ENCODE data around the gene PRPF40A. TPM values are rescaled to one million over a fixed set of nuclear protein-coding genes. Genes with fewer than 3 reads are reported as not detected.
A peak's percentile ranks its signal among the peaks of the same experiment; 100 is the strongest.

PRPF40A gene
- total and polyA plus RNA-seq, 2 of the 8 experiments (the other 6 are each of a cell fraction or from before 2014, with no cell fraction given), result 85.5 to 176 TPM

DNA sequence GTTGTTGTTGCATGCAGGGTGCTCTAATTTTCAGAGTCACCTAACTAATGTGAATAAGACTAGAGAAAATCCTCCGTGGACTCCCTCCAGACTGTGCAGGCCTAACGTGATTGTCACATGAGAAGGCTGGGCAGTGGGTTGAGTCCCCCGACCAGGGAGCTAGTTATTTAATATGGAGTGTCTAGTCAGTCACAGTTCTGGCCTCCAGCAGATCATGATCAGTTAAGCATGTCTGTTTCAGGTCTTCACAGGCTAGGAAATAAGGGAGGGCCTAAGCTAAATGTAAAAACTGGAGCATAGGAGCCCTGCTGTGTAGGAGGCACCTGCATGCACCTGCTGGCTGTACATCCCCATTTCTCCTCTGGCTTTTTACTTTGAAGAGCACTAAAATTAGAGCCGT, 86.8 kb downstream of the PRPF40A start:
- no peak overlapping the region for H3K27ac ChIP-seq (ENCODE audit: low read depth, low read length)
- no peak overlapping the region for H2AK5ac ChIP-seq (ENCODE audit: low read depth, low read length)
- no peaks in the 10 kb centered on the region for H3K9me3 ChIP-seq (ENCODE audit: insufficient read depth in 2 of 2, low read depth in 1 of 2, low read length in 1 of 2)
- no peak overlapping the region for H3K4ac ChIP-seq (replicated peaks; ENCODE audit: insufficient read length, low read depth, low read length)
- H3K4me1 ChIP-seq (replicated peaks in 1 of 4; ENCODE audit: control insufficient read depth in 3 of 4, insufficient read depth in 4 of 4, low read length in 3 of 4), result no peaks in the 10 kb centered on the region
- H4K8ac ChIP-seq (ENCODE audit: extremely low read depth, insufficient read depth, low read length), result no peak overlapping the region
- no peaks in the 10 kb centered on the region for H4K20me1 ChIP-seq (replicated peaks in 1 of 2; ENCODE audit: control insufficient read depth in 1 of 2, insufficient read depth in 2 of 2, low read length in 2 of 2)
- H3K56ac ChIP-seq (replicated peaks; ENCODE audit: insufficient read length, low read depth, low read length), result no peak overlapping the region
- H2BK5ac ChIP-seq (ENCODE audit: low read depth, low read length), result no peak overlapping the region
- no peak overlapping the region for H4K5ac ChIP-seq (ENCODE audit: insufficient read length, low read depth, low read length)
- no peaks in the 10 kb centered on the region for H3K79me1 ChIP-seq (ENCODE audit: low read depth, low read length)
- no peak overlapping the region for H3K23ac ChIP-seq (ENCODE audit: insufficient read length)
- peak overlapping the region in 1 of 4 experiments; percentile 13; a peak in 1 of 7 replicates for H3K9ac ChIP-seq (replicated peaks in 1 of 4; ENCODE audit: extremely low read depth in 1 of 4, low read depth in 3 of 4, low read length in 3 of 4)
- H2BK12ac ChIP-seq (ENCODE audit: low read depth, low read length), result no peak overlapping the region
- CTCF ChIA-PET (ENCODE audit: partially characterized antibody), result interaction anchor here (0.5 to 1.9 kb wide), 5 partner anchors 12 to 667 kb away, joined by 3 to 6 read pairs (median 3); no protein-coding TSS in a partner anchor
- POLR2A ChIA-PET (ENCODE audit: partially characterized antibody), result no interaction called here
- no peak overlapping the region for H4K91ac ChIP-seq (replicated peaks; ENCODE audit: insufficient read length, low read length)
- H3K14ac ChIP-seq (ENCODE audit: insufficient read length), result no peak overlapping the region
- H2BK20ac ChIP-seq (ENCODE audit: low read length), result no peak overlapping the region
- H2BK120ac ChIP-seq (replicated peaks; ENCODE audit: low read depth, low read length), result no peak overlapping the region
- H3K79me2 ChIP-seq (ENCODE audit: control insufficient read depth in 1 of 2, insufficient read depth in 2 of 2, low read length in 2 of 2), result no peaks in the 10 kb centered on the region
- WGBS, 2 experiments (ENCODE audit: extremely low coverage in 1 of 2, insufficient coverage in 1 of 2, insufficient read length in 1 of 2, insufficient replicate concordance in 2 of 2, low coverage in 1 of 2, low lambda C conversion rate in 2 of 2, missing lambda C conversion rate in 1 of 2), result 96% methylated on average over 4 of the region's 4 CpGs; no CpG with 5 or more reads in 1 of the 2 experiments
- H3K27me3 ChIP-seq (replicated peaks in 1 of 4; ENCODE audit: control insufficient read depth in 3 of 4, extremely low read depth in 1 of 4, insufficient read depth in 3 of 4, low read length in 3 of 4), result peaks cover 0 to 1% (median 0%) of the 10 kb centered on the region in 4 experiments; a peak in 1 of 7 replicates
- H2BK15ac ChIP-seq (ENCODE audit: low read length), result no peak overlapping the region
- FAIRE-seq (no peak), DNase-seq (ENCODE audit: low read depth in 1 of 2, low spot score in 2 of 2) (no peak)
- no peak overlapping the region for H3K18ac ChIP-seq (ENCODE audit: extremely low read depth, low read length)
- H2AFZ ChIP-seq (ENCODE audit: low read length), result no peak overlapping the region
- no peak overlapping the region for H3K4me2 ChIP-seq (ENCODE audit: insufficient read depth in 1 of 2, low read depth in 2 of 2, low read length in 2 of 2)
- H3K36me3 ChIP-seq (ENCODE audit: control insufficient read depth in 2 of 4, insufficient read depth in 4 of 4, low read length in 3 of 4), result peaks cover 6 to 26% (median 22%) of the 10 kb centered on the region in 4 experiments; a peak in 7 of 8 replicates
- H3K23me2 ChIP-seq (ENCODE audit: low read depth, low read length), result no peaks in the 10 kb centered on the region
- no peak overlapping the region for H3K4me3 ChIP-seq (ENCODE audit: extremely low read depth in 1 of 4, insufficient read depth in 2 of 4, low read depth in 3 of 4, low read length in 4 of 4)
- TF ChIP-seq, protein P1, sequence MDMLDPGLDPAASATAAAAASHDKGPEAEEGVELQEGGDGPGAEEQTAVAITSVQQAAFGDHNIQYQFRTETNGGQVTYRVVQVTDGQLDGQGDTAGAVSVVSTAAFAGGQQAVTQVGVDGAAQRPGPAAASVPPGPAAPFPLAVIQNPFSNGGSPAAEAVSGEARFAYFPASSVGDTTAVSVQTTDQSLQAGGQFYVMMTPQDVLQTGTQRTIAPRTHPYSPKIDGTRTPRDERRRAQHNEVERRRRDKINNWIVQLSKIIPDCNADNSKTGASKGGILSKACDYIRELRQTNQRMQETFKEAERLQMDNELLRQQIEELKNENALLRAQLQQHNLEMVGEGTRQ (IDR thresholded peaks at IDR 0.05; ENCODE audit: low read length), result no peak
- TF ChIP-seq YY1 (IDR thresholded peaks at IDR 0.05; ENCODE audit: low read depth, low read length) (no peak), CHD2 (IDR thresholded peaks at IDR 0.05; ENCODE audit: low read length) (no peak), FOSL1 (IDR thresholded peaks at IDR 0.05; ENCODE audit: insufficient read depth, low read depth, low read length) (no peak), CBX8 (IDR thresholded peaks at IDR 0.05; ENCODE audit: borderline replicate concordance, low read depth, low read length) (no peak), SRF (IDR thresholded peaks at IDR 0.05; ENCODE audit: low read depth, low read length) (no peak), HDAC2 (IDR thresholded peaks at IDR 0.05; ENCODE audit: borderline replicate concordance in 1 of 2, low read depth in 2 of 2, low read length in 2 of 2) (no peak), SIN3A (conservative IDR thresholded peaks at IDR 0.05 in 1 of 2, IDR thresholded peaks at IDR 0.05 in 1 of 2; ENCODE audit: low read depth in 1 of 2, low read length in 2 of 2) (no peak), RAD21 (IDR thresholded peaks at IDR 0.05 in 1 of 2, conservative IDR thresholded peaks at IDR 0.05 in 1 of 2; ENCODE audit: low read depth in 2 of 2, low read length in 2 of 2) (no peak), BCL11A (IDR thresholded peaks at IDR 0.05; ENCODE audit: low read depth in 2 of 2, low read length in 2 of 2) (no peak)

All from H1 (cell line).